ENCODE results near the gene KIF26A. TPM values are rescaled to one million over a fixed set of nuclear protein-coding genes. Genes with fewer than 3 reads are reported as not detected.

KIF26A gene
- total and polyA plus RNA-seq, 2 experiments from 2014 or later: 5.6 to 103 TPM

GRCh38 chr14:104211741-104212140 lies 73.4 kb downstream of the KIF26A start:
- no peak for ATAC-seq
- TF ChIP-seq EZH2phosphoT487 (IDR thresholded peaks at IDR 0.05; ENCODE audit: unreplicated experiment) (no peak), CTCF (conservative IDR thresholded peaks at IDR 0.05; ENCODE audit: low read depth in 2 of 2) (no peak), ZNF462 (CRISPR knock-in tag; IDR thresholded peaks at IDR 0.05) (no peak), ZNF114 (CRISPR knock-in tag; IDR thresholded peaks at IDR 0.05) (no peak), ZNF331 (CRISPR knock-in tag; IDR thresholded peaks at IDR 0.05; ENCODE audit: low read depth) (no peak), NANOG (IDR thresholded peaks at IDR 0.05; ENCODE audit: borderline replicate concordance) (no peak), REST (IDR thresholded peaks at IDR 0.05; ENCODE audit: unreplicated experiment) (no peak), STAT1 (IDR thresholded peaks at IDR 0.05; ENCODE audit: unreplicated experiment) (no peak), JUNB (IDR thresholded peaks at IDR 0.05; ENCODE audit: unreplicated experiment) (no peak)
- Mint-ChIP-seq H3K4me3 (no peak overlapping the region), H3K36me3 (ENCODE audit: low read depth) (no peaks in the 10 kb centered on the region), H3K27me3 (ENCODE audit: insufficient read depth, low read depth, poor library complexity) (peaks cover 7% of the 10 kb centered on the region), H3K9me3 (peaks cover 2% of the 10 kb centered on the region; the same call in 1 of the 3 replicates), H3K27ac (no peak overlapping the region), H3K4me1 (no peaks in the 10 kb centered on the region; the same call in 2 of the 3 replicates)
- no peaks in the 10 kb centered on the region for H4K20me1 ChIP-seq (replicated peaks; ENCODE audit: insufficient read depth)
- H2AFZ ChIP-seq: no peak overlapping the region
- H3K36me3 ChIP-seq (ENCODE audit: insufficient read depth): no peaks in the 10 kb centered on the region
- H3K4me1 ChIP-seq (ENCODE audit: insufficient read depth): no peaks in the 10 kb centered on the region
- H3K4me3 ChIP-seq: no peak overlapping the region
- H3K79me2 ChIP-seq (replicated peaks; ENCODE audit: insufficient read depth): no peaks in the 10 kb centered on the region
- no peaks in the 10 kb centered on the region for H3K9me2 ChIP-seq (ENCODE audit: insufficient read depth)
- no peak for DNase-seq (ENCODE audit: low spot score)
- no peak overlapping the region for H3K4me2 ChIP-seq
- no peaks in the 10 kb centered on the region for H3F3A ChIP-seq (replicated peaks; ENCODE audit: low read depth)
- H3K27me3 ChIP-seq (ENCODE audit: insufficient read depth): no peaks in the 10 kb centered on the region
- H3K27ac ChIP-seq (ENCODE audit: low read depth): no peak overlapping the region
